Nephron progenitor cell (in vitro differentiated cells): ENCODE measurements around the gene RIPOR1.

ENCODE experiments used
- DNase-seq: peaks from one replicate; pipeline ENCODE4 v3.0.0; 2021
- H3K27ac Mint-ChIP-seq: 2 replicates; pipeline ENCODE4 v1.8.0; 2021; ENCODE audit warnings: mild to moderate bottlenecking, moderate library complexity, mixed read lengths
- H3K27me3 Mint-ChIP-seq: 2 replicates; pipeline ENCODE4 v1.8.0; 2021; ENCODE audit warnings: mild to moderate bottlenecking, low read depth, mixed read lengths; ENCODE audit not compliant: poor library complexity
- H3K36me3 Mint-ChIP-seq: 2 replicates; pipeline ENCODE4 v1.8.0; 2021; ENCODE audit warnings: low read depth, mixed read lengths
- H3K4me1 Mint-ChIP-seq: 2 replicates; pipeline ENCODE4 v1.8.0; 2021; ENCODE audit warnings: mixed read lengths
- H3K4me3 Mint-ChIP-seq: 2 replicates; pipeline ENCODE4 v1.8.0; 2021; ENCODE audit warnings: mild to moderate bottlenecking, moderate library complexity, mixed read lengths
- H3K9me3 Mint-ChIP-seq: 2 replicates; pipeline ENCODE4 v1.8.0; 2021; ENCODE audit warnings: mild to moderate bottlenecking, moderate library complexity, mixed read lengths
- CTCF ChIP-seq: fragments of 200-600 bp; sonication (generic); IDR thresholded peaks from 2 replicates; pipeline ENCODE4 v1.5.0; 2021; ENCODE audit warnings: antibody characterized with exemption

RIPOR1 gene

GRCh38 chr16:67571464-67571863 is 42.8 kb downstream of the RIPOR1 start:
- H3K9me3 Mint-ChIP-seq = no peaks in the 10 kb centered on the region
- peaks cover 69% of the 10 kb centered on the region for H3K36me3 Mint-ChIP-seq
- H3K4me1 Mint-ChIP-seq = peaks cover 7% of the 10 kb centered on the region
- H3K4me3 Mint-ChIP-seq = no peak overlapping the region
- no peak for DNase-seq
- no peak overlapping the region for H3K27ac Mint-ChIP-seq
- no peak for TF ChIP-seq CTCF
- no peaks in the 10 kb centered on the region for H3K27me3 Mint-ChIP-seq

- H3K4me3 Mint-ChIP-seq = no peak overlapping the region
- peaks cover 70% of the 10 kb centered on the region for H3K36me3 Mint-ChIP-seq
These were observed 43.4 kb downstream of the RIPOR1 start for GRCh38 chr16:67571981-67572431.

GRCh38 chr16:67579686-67580085 is 51.1 kb downstream of the RIPOR1 start:
- no peaks in the 10 kb centered on the region for H3K4me1 Mint-ChIP-seq
- no peak for TF ChIP-seq CTCF
- H3K27me3 Mint-ChIP-seq = peaks cover 3% of the 10 kb centered on the region
- peaks cover 68% of the 10 kb centered on the region for H3K36me3 Mint-ChIP-seq
- H3K9me3 Mint-ChIP-seq = no peaks in the 10 kb centered on the region
- no peak for DNase-seq
- H3K27ac Mint-ChIP-seq = peak overlapping the region; percentile 37
- H3K4me3 Mint-ChIP-seq = no peak overlapping the region

More at GRCh38 chr16:67571981-67572431, 43.4 kb downstream of the RIPOR1 start:
- no peak for TF ChIP-seq CTCF
- no peak for DNase-seq
- no peak overlapping the region for H3K27ac Mint-ChIP-seq
- H3K9me3 Mint-ChIP-seq = no peaks in the 10 kb centered on the region
- H3K27me3 Mint-ChIP-seq = no peaks in the 10 kb centered on the region
- H3K4me1 Mint-ChIP-seq = peaks cover 3% of the 10 kb centered on the region

- Mint-ChIP-seq H3K27ac (no peak overlapping the region), H3K9me3 (no peaks in the 10 kb centered on the region), H3K36me3 (peaks cover 63% of the 10 kb centered on the region), H3K4me3 (no peak overlapping the region), H3K27me3 (peaks cover 3% of the 10 kb centered on the region), H3K4me1 (no peaks in the 10 kb centered on the region)
- no peak for DNase-seq
- TF ChIP-seq CTCF = no peak
These were observed 51.6 kb downstream of the RIPOR1 start for GRCh38 chr16:67580202-67580601.

DNA sequence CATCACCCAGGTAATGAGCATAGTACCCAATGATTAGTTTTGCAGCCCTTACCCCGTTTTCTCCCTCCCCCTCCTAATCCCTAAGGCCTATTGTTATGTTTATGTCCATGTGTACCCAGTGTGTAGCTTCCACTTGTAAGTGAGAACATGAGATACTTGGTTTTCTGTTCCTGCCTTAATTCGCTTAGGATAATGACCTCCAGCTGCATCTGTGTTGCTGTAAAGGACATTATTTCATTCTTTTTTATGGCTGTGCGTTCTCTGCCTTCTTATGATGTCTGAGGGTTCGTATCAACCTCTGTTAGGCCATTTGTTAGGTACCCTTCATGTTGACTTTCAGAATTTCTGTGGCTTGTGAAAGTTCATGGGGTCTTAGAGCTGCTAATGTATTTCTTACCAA is 64.7 kb downstream of the RIPOR1 start:
- no peak for DNase-seq
- TF ChIP-seq CTCF = no peak

DNA sequence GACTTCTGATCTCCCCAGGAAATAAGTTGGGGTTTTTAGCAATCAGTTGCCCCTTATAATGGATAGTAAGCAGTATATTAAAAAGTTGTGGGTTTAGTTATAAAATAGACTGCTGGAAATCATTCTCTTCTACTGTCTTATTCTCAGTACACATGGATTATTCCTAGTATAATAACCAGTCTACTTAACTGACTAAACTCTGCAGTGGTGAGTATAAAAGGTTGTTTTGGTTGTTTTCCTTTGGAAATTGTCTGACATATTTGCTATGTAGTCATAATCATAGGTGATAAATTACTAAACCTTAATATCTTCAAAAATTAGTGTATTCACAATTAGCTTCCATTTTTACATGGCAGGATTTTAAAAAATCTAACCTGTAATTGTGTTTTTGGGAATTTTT is 65.1 kb downstream of the RIPOR1 start:
- DNase-seq = no peak
- no peak for TF ChIP-seq CTCF

More for the DNA sequence above, 64.7 kb downstream of the RIPOR1 start:
- H3K4me3 Mint-ChIP-seq = no peak overlapping the region
- H3K36me3 Mint-ChIP-seq = peaks cover 12% of the 10 kb centered on the region
- H3K27ac Mint-ChIP-seq = no peak overlapping the region
- H3K9me3 Mint-ChIP-seq = no peaks in the 10 kb centered on the region
- no peaks in the 10 kb centered on the region for H3K27me3 Mint-ChIP-seq
- peaks cover 33% of the 10 kb centered on the region for H3K4me1 Mint-ChIP-seq

More for the DNA sequence above, 65.1 kb downstream of the RIPOR1 start:
- H3K4me1 Mint-ChIP-seq = peaks cover 33% of the 10 kb centered on the region
- peaks cover 13% of the 10 kb centered on the region for H3K36me3 Mint-ChIP-seq
- no peaks in the 10 kb centered on the region for H3K9me3 Mint-ChIP-seq
- H3K27me3 Mint-ChIP-seq = no peaks in the 10 kb centered on the region
- H3K4me3 Mint-ChIP-seq = no peak overlapping the region
- H3K27ac Mint-ChIP-seq = no peak overlapping the region
